Fibroblast of skin of left quadriceps (primary cell): Measurements from ENCODE around the gene APC.

Experiments used
- DNase-seq, 2 experiments: peaks; one replicate each; pipeline ENCODE4 v3.0.0-alpha.2; 2013; ENCODE audit warnings: low read depth in 2 of 2

Gene APC

GRCh38 chr5:112737463-112738190 lies at the start of gene APC:
Gene APC (plus strand): TSS chr5:112737885. CDS start chr5:112754891, 17,006 bp downstream.
- peak; percentile 72 to 75 for DNase-seq

GRCh38 chr5:112689155-112689909 lies 48.4 kb upstream of the APC start:
- peak; percentile 71 to 80 for DNase-seq

DNA sequence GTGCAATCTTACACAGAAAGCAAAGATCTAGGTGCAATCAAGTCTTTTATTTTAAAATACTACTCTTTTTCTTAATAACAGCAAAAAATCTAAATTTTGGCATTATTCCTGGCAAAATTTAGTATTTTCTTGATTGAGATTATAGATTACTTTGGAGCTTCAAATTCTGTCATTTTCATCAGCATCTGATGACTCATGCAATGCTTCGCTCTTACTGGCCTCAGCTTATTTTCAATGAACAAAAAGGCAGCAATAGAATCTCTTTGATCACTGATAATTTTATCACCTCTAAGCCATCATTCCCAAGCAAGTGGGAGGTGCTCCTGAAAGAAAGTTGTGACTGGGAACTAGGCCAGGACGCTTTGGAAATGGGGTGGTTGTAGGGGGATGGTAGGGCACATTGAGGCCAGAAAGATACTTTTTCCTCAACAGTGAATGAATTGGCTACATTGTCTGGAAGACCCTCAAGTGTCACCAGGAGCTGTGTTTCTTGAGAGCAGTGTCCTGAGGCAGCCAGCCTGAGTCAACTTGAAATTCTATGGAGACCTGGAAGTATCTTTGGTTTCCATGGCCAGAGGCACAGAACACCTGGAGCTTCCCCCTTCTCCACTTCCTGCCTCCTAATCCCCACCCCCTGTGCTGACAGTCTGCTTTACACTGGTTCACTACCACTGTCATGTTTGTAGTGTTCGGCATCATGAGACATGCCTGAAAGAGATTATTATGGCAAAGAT lies 46.9 kb upstream of the APC start:
- no peak for DNase-seq

GRCh38 chr5:112691339-112691680 lies 46.4 kb upstream of the APC start:
- no peak for DNase-seq

- DNase-seq, result no peak
Measured at GRCh38 chr5:112691758-112692157, 45.9 kb upstream of the APC start.

- no peak for DNase-seq
Measured at GRCh38 chr5:112692472-112692871, 45.2 kb upstream of the APC start.

- DNase-seq, result no peak
Measured at GRCh38 chr5:112693301-112693700, 44.4 kb upstream of the APC start.

DNA sequence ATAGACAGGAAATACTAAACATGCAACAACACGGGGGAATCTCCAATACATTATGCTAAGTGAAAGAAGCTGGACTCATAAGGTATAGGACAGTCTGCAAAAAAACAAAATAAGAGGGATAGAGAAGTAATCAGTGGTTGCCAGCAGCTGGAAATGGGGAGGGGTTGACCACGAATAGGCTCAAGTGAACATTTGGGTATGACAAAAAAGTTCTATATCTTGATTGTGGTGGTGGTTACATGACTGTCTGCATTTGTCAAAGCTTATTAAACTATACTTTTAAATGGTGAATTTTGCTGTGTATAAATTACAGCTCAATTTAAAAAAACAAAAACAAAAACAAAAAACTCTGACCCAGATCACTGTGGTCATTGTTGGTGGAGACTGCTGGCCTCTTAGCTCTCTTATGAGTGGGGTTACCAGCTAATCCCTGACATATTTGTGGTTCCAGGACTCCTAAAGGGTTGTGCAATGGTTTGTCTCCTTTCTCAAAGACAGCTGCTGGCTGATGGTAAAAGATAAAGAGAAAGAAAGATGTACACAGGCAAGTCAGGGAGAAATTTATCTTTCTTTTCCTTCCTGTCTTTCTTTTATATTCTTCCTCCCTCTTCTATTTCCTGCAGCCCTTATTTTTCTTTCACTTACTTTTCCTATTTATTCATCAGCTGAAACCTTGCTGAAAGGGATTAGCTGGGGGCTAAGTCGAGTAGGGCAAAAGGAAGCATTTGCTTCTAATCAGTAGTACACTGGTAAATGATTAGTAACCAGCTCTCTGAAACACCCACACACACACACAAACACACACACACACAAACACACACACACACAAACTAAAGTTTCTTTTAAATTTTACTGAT lies 42.6 kb upstream of the APC start:
- DNase-seq, result peak in 1 of 2 experiments; percentile 48

DNA sequence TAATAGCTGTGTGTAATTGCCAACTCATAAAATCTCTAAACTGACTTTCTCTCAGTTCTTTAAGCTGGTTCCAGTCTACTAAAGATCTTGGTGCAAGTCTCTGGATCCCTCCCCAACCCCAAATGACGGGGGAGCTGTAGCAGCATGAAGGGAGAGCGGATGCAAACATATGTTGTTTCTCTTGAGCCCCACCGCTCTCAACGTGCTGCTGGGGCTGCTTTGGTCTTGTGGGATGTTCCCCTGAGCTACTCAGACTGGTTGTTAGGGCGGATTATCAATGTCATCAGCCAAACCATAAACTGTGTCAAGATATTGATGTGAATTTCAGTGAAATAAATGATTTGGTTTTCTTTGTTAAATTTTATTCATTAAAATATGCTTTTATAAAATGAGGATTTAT lies 40.9 kb upstream of the APC start:
- no peak for DNase-seq

GRCh38 chr5:112697322-112697721 lies 40.4 kb upstream of the APC start:
- no peak for DNase-seq

DNA sequence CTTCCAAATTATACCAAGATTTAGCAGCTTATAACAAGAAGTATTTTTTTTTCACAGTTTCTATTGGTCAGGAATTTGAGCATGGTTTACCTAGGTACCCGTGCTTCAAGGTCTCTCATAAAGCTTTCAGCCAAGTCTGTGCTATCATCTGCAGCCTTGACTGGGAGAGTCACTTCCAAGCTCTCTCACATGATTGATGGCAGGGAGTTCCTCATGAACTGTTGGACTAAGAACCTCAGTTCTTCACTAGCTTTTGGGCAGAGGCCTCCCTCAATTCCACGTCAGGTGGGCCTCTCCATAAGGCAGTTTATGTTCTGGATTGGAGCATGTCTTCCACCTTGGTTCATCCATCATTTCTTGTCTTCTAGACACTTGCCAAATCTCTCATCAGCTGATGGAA lies 39.9 kb upstream of the APC start:
- DNase-seq, result no peak

GRCh38 chr5:112703866-112704820 lies 33.5 kb upstream of the APC start:
- no peak for DNase-seq

GRCh38 chr5:112706446-112707016 lies 31.2 kb upstream of the APC start:
- DNase-seq, result no peak

GRCh38 chr5:112707187-112708102 lies 30.2 kb upstream of the APC start:
- peak; percentile 96 for DNase-seq

GRCh38 chr5:112708103-112708622 lies 29.5 kb upstream of the APC start:
- no peak for DNase-seq

DNA sequence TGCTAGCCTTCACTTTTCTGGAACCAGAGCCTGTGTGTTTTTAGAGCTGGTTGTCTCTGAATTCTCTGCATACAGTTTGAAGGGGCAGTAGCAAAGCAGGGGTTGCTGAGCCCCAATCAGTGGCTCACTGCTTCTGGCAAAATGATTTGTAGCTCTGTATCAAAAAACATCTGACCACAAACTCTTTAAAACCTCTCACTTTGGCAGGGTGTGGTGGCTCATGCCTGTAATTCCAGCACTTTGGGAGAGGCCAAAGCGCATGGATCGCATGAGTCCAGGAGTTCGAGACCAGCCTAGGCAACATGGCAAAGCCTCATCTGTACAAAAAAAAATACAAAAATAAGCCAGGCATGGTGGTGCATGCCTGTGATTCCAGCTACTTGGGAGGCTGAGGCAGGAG lies 28.3 kb upstream of the APC start:
- DNase-seq, result no peak

GRCh38 chr5:112710896-112711295 lies 26.8 kb upstream of the APC start:
- no peak for DNase-seq

DNA sequence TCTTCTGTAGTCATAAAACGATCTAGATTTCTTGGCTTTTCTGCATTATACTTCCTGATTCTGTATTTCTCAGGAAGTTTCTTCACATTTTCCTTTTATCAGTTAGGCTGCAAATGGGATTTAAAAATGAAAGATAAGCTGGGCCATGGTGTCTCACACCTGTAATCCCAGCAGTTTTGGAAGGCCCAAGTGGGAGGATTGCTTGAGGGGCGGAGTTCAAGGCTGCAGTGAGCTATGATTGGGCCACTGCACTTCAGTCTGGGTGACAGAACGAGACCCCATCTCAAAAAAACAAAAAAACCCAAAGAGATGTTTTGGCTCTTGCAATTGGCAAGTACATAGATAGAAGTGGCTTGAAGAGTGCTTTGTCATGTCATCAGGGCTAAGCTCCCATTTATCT lies 26.2 kb upstream of the APC start:
- DNase-seq, result no peak

GRCh38 chr5:112713206-112713605 lies 24.5 kb upstream of the APC start:
- no peak for DNase-seq
